ENCODE measurements around the gene SLIT1.

SLIT1 gene

DNA sequence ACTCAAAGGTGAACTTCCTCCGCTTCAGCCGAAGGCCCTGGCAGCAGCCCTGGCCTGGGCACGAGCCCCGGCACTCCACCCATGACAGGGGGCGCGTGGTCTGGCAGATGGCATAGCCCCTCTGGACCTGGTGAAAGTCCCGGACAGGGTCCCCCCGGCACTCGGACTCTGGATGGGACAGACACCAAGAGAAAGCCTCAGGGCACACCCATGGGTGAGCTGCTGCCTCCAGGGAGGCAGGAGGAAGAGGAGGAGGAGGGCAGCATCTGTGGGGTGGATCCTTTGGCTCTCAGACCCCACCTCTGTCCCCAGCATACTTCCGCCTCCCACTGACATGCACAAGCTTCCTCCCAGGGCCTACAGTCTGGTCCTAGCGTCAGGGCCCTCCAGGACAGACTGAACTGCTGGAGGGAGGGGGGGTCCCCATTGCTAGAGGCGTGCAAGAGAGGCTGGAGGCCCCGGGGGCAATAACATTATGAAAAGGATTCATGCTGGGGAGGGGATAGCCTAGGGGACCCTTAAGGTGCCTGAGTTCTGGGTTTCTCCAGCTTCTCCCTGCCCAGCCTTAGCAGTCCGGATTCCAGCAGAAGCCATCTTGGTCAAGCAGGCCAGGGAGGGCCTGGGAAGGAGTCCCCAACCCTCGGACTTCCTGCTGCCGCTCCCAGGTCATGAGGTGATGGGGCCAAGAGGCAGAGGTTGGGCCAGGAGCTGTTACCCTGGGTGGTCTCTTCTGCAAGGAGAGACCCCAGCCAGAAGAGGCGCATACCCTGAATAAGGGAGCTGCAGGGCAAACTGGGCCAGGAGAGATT, 184.4 kb downstream of the SLIT1 start:
- no peak for DNase-seq (ENCODE audit: low read depth)

- DNase-seq (ENCODE audit: low read depth) = no peak
Observed at GRCh38 chr10:97000487-97001182, 185.1 kb downstream of the SLIT1 start.

GRCh38 chr10:96999987-97000386, 185.8 kb downstream of the SLIT1 start:
- no peak for DNase-seq (ENCODE audit: low read depth)

GRCh38 chr10:96999337-96999736, 186.4 kb downstream of the SLIT1 start:
- no peak for DNase-seq (ENCODE audit: low read depth)

GRCh38 chr10:96998329-96998888, 187.3 kb downstream of the SLIT1 start:
- DNase-seq (ENCODE audit: low read depth) = no peak

DNA sequence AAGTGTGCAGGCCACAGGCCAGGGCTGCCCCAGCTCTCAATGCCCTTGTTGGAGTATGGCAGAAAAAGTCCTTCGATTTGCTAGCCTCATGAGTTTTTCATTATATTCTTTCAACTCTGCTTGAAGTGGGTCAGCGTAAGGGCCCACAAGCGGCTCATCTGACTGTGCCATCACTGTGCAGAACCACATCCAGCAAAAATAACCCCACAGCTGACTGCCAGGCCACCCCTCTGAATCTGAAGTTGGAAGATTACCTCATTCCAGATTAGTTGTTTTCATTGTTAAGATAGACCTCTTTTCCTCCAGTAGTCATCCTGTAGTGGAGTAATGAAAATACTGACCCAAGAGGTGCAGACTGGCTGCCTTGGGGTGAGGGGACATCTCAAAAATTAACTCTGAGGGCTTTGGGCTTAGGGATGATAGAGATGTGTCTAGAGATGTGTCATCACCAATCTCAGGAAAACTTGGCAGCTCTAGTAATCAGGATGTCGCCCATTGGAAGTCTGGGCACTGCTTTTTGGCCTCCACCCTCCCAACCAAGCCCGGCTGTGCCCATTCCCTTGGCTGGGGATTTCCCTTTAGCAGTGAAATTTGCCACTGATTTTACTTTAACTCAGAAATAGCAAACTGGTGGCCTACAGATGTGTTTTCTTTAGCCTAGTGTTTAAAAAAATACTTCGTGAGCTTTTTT, 189.3 kb downstream of the SLIT1 start:
- DNase-seq (ENCODE audit: low read depth) = no peak

DNA sequence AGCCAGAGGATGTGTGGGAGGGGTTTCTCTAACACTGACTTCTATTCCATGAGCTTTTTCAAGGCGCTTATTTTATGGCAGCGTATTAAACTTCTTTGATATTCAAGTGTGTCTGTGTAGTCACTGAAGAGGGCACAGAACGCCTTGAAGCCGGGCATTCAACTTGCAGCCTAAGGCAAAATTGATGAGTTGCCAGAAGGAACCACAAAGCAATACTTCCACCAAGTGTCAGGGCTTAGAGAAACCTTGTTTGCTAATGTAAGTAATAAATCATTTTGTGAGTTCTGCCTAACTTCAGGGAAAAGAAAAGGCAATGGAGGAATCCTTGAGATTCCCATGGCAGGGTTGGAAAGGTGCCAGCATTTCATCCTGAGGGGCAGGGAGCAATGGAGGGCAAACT, 189.9 kb downstream of the SLIT1 start:
- DNase-seq (ENCODE audit: low read depth) = no peak

GRCh38 chr10:96992721-96993120, 193.0 kb downstream of the SLIT1 start:
- DNase-seq (ENCODE audit: low read depth) = no peak

DNA sequence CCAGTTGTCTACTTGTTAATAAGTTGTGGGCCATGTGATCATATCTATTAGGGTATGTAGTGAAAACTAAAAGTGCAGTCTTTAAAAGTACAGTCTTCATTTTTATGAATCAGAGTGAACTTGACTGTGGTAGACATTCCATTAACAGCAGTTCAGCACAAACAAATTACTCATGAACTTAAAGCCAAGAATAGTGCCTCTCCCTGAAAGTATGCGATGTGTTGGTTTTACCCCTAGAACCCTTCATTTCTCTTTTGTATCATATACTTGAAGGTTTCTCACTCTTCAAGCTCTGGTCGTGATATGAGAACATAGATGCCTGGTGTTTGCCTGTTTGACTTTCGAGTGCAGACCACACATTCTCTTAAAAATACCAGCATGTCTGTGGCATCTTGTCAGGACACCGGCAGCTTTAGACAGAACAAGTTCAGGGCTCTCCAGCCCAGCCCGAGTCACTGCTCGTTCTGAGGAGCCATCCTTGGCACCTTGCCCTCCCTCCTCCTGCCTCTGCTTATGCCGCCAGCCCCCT, 194.4 kb downstream of the SLIT1 start:
- no peak for DNase-seq (ENCODE audit: low read depth)

DNA sequence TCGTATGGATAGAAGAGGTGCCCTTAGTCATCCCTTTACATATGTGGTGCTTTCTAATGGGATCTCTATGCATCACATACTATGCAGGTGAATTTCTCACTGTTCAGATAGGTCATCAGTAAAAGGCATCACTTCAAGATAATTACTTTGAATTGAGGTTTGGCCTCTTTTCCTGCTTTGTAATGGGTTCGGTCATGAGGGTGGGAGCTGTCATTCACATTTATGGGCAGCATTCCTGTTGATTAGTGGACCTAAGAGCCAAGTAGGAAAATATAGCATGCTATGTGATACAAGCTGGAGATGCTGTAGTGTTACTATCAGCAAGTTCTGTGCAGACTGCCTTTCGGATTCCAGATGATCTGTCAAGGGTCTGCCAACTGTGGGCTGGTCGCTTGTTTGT, 197.3 kb downstream of the SLIT1 start:
- DNase-seq (ENCODE audit: low read depth) = no peak

DNA sequence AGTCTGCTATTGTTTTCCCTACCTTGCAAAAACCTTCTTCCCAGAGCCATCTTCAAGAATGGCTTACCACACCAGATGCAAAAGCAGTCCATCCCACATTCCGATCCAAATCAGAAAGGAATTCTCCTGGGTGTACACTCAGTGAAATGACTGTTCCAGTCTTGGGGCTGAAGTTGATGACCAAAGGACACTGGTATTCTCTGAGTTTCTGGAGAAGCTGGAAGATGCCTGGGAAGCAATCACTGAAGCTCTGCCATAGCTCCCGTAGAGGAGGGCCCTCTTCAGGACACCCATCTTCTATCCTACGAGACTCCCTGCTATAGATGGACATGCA, 197.9 kb downstream of the SLIT1 start:
- DNase-seq (ENCODE audit: low read depth) = no peak

GRCh38 chr10:96987141-96987841, 198.5 kb downstream of the SLIT1 start:
- DNase-seq (ENCODE audit: low read depth) = no peak

DNA sequence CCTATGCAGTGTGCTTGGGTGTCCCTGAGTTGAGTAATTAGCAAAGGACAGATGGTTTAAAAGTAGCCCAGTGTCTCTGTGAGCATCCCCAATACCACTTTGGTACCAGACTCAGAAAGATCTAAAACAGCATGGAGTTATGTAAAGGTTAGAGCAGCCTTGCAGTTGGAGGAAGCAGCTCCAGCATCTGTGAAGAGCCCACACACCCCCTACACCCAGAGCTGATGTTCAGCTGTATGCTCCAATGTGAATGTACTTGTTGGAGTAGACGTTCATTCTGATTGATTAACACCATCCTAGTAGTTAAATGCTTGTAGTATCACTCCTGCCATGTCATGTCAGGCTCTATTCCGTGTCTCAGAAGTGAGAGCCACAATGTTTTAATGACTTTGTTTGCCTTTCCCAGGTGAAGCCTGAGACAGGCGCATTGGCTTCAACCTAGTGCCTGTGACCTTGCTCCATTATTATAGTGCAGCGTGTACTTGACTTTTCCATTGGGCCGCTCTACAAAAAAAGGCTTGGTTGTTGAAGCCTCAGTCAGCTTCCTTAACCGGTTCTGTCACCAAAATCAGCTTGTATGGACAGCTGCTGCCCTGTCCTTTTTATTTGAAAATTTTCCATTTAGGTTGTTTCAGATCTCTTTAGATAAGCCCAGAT, 199.4 kb downstream of the SLIT1 start:
- no peak for DNase-seq (ENCODE audit: low read depth)

GRCh38 chr10:96984541-96985131, 201.1 kb downstream of the SLIT1 start:
- no peak for DNase-seq (ENCODE audit: low read depth)

DNA sequence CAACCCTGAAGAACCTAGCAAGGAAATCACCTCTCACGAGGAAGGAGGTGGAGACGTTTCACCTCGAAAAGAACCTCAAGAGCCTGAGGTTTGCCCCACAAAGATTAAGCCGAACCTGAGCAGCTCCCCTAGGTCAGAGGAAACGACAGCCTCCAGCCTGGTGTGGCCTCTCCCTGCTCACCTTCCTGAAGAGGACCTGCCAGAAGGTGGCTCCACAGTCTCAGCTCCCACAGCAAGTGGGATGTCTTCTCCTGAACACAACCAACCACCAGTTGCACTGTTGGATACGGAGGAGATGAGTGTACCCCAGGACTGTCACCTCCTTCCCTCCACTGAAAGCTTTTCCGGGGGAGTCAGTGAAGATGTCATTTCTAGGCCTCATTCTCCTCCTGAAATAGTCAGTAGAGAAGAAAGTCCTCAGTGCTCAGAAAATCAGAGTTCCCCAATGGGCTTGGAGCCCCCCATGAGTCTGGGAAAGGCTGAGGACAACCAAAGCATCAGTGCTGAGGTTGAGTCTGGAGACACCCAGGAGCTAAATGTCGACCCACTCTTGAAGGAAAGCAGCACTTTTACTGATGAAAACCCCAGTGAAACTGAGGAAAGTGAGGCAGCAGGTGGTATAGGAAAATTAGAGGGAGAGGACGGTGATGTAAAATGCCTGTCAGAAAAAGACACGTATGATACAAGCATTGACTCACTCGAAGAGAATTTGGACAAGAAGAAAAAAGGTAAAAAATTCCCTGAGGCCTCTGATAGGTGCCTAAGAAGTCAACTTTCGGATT, 203.4 kb downstream of the SLIT1 start:
- DNase-seq (ENCODE audit: low read depth) = no peak

- no peak for DNase-seq (ENCODE audit: low read depth)
Observed at GRCh38 chr10:96978621-96979154, 207.1 kb downstream of the SLIT1 start.

- DNase-seq (ENCODE audit: low read depth) = no peak
Observed at GRCh38 chr10:96975136-96975535, 210.6 kb downstream of the SLIT1 start.

DNA sequence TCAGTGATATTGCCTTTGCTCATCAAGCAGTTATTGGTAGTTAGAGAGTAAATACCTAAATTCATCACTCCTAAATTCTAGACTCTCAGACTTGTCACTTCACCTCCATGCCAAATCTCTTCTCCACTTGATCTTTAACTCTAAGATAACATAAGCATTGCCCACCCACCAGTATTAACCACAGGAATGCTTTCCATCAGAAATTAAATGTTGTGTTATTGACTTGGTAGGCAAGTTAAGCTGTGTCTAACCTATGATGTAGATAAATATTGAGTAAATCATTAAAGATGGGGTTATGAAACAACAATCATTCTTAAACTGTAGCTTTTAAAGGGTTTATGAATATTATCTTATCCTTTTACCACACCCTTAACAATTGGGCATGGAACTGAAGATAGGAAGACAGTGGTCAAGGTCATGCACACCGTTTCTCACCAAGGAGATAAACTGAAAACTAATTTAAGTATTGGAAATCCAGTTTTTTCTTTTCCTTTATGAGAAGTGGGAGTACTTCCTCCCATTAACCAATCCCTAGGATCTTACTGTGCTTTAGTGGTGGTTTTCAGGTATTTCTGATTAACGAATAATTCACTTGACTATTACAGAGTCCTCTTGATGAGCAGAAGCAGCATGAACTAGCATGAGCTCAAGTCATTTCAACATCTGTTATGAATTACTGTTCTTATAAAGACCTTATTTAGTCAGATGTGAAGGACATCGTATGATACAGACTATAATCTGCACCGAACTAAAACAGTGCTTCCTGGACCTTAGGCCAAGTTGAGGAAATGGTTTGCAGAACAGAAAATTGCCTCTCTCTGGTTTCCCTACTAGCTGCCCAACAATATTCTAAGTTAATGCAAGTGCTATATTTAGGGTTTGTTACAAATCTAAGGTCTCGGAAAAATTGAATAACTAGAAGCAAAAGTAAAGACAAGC, 211.7 kb downstream of the SLIT1 start:
- no peak for DNase-seq (ENCODE audit: low read depth)

GRCh38 chr10:96972264-96972663, 213.5 kb downstream of the SLIT1 start:
- DNase-seq (ENCODE audit: low read depth) = no peak
